ENCODE measurements around the gene CDH13. TPM values are rescaled to one million over a fixed set of nuclear protein-coding genes. Genes with fewer than 3 reads are reported as not detected.

The CDH13 gene
- total RNA-seq, 1 donor from 2014 or later = 81.1 TPM

- H3K4me3 Mint-ChIP-seq (ENCODE audit: unreplicated experiment) = no peak overlapping the region
- H3K9me3 Mint-ChIP-seq (ENCODE audit: unreplicated experiment) = no peaks in the 10 kb centered on the region
- no peak for DNase-seq
- TF ChIP-seq, protein P1, sequence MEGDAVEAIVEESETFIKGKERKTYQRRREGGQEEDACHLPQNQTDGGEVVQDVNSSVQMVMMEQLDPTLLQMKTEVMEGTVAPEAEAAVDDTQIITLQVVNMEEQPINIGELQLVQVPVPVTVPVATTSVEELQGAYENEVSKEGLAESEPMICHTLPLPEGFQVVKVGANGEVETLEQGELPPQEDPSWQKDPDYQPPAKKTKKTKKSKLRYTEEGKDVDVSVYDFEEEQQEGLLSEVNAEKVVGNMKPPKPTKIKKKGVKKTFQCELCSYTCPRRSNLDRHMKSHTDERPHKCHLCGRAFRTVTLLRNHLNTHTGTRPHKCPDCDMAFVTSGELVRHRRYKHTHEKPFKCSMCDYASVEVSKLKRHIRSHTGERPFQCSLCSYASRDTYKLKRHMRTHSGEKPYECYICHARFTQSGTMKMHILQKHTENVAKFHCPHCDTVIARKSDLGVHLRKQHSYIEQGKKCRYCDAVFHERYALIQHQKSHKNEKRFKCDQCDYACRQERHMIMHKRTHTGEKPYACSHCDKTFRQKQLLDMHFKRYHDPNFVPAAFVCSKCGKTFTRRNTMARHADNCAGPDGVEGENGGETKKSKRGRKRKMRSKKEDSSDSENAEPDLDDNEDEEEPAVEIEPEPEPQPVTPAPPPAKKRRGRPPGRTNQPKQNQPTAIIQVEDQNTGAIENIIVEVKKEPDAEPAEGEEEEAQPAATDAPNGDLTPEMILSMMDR (IDR thresholded peaks at IDR 0.05; ENCODE audit: partially characterized antibody, unreplicated experiment) = no peak
- peaks cover 7% of the 10 kb centered on the region for H3K4me1 Mint-ChIP-seq (ENCODE audit: low read depth, unreplicated experiment)
- H3K27ac Mint-ChIP-seq (ENCODE audit: unreplicated experiment) = no peak overlapping the region
- no peaks in the 10 kb centered on the region for H3K27me3 Mint-ChIP-seq (ENCODE audit: unreplicated experiment)
- H3K36me3 Mint-ChIP-seq (ENCODE audit: unreplicated experiment) = peaks cover 4% of the 10 kb centered on the region
Observed at GRCh38 chr16:82685526-82685925, 58.8 kb downstream of the CDH13 start.

DNA sequence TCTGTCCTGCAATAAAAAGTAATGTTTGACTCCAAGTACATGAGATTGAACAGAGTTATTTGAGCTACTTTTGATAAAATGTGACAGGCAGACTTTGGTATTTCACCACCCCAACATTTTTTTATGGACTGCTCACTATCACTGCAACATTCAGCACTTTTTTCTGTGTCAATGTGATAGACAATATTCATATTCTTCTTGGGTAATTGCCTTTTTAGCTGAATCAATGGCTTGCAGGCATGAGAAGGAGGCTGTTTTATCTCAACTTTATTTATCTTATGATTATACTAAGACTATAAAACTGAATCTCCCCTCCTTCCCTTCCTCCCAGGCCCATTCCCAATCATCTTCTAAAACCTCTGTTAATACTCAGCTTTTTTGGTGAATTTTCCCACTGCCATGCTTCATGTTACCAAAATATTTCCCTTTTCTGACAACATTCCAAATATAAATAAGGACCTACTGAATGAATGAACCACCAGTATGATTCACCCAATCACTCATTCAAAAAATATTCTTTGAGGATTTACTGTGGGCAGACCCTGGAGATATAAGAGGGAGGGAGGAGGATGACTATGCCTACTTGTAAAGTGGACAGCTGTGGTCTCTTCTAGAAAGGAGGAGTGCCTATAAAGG, 67.6 kb downstream of the CDH13 start:
- Mint-ChIP-seq H3K27me3 (ENCODE audit: unreplicated experiment) (no peaks in the 10 kb centered on the region), H3K27ac (ENCODE audit: unreplicated experiment) (no peak overlapping the region), H3K4me3 (ENCODE audit: unreplicated experiment) (no peak overlapping the region), H3K9me3 (ENCODE audit: unreplicated experiment) (no peaks in the 10 kb centered on the region), H3K4me1 (ENCODE audit: low read depth, unreplicated experiment) (peaks cover 7% of the 10 kb centered on the region), H3K36me3 (ENCODE audit: unreplicated experiment) (no peaks in the 10 kb centered on the region)
- no peak for DNase-seq
- TF ChIP-seq, protein P1 (IDR thresholded peaks at IDR 0.05; ENCODE audit: partially characterized antibody, unreplicated experiment) = no peak

GRCh38 chr16:82695806-82696205, 69.0 kb downstream of the CDH13 start:
- peaks cover 12% of the 10 kb centered on the region for H3K4me1 Mint-ChIP-seq (ENCODE audit: low read depth, unreplicated experiment)

GRCh38 chr16:82699260-82699659, 72.5 kb downstream of the CDH13 start:
- Mint-ChIP-seq H3K4me1 (ENCODE audit: low read depth, unreplicated experiment) (peaks cover 22% of the 10 kb centered on the region), H3K4me3 (ENCODE audit: unreplicated experiment) (no peak overlapping the region), H3K27ac (ENCODE audit: unreplicated experiment) (no peak overlapping the region), H3K9me3 (ENCODE audit: unreplicated experiment) (no peaks in the 10 kb centered on the region), H3K27me3 (ENCODE audit: unreplicated experiment) (peaks cover 4% of the 10 kb centered on the region), H3K36me3 (ENCODE audit: unreplicated experiment) (no peaks in the 10 kb centered on the region)
- DNase-seq = no peak
- TF ChIP-seq, protein P1 (IDR thresholded peaks at IDR 0.05; ENCODE audit: partially characterized antibody, unreplicated experiment) = no peak

More at GRCh38 chr16:82695806-82696205, 69.0 kb downstream of the CDH13 start:
- no peak for DNase-seq
- TF ChIP-seq, protein P1 (IDR thresholded peaks at IDR 0.05; ENCODE audit: partially characterized antibody, unreplicated experiment) = no peak
- H3K9me3 Mint-ChIP-seq (ENCODE audit: unreplicated experiment) = no peaks in the 10 kb centered on the region
- H3K27me3 Mint-ChIP-seq (ENCODE audit: unreplicated experiment) = no peaks in the 10 kb centered on the region
- no peaks in the 10 kb centered on the region for H3K36me3 Mint-ChIP-seq (ENCODE audit: unreplicated experiment)
- H3K4me3 Mint-ChIP-seq (ENCODE audit: unreplicated experiment) = no peak overlapping the region
- no peak overlapping the region for H3K27ac Mint-ChIP-seq (ENCODE audit: unreplicated experiment)

GRCh38 chr16:82699711-82700495, 73.1 kb downstream of the CDH13 start:
- H3K9me3 Mint-ChIP-seq (ENCODE audit: unreplicated experiment) = no peaks in the 10 kb centered on the region
- DNase-seq = no peak
- peaks cover 4% of the 10 kb centered on the region for H3K27me3 Mint-ChIP-seq (ENCODE audit: unreplicated experiment)
- TF ChIP-seq, protein P1 (IDR thresholded peaks at IDR 0.05; ENCODE audit: partially characterized antibody, unreplicated experiment) = no peak
- H3K36me3 Mint-ChIP-seq (ENCODE audit: unreplicated experiment) = no peaks in the 10 kb centered on the region
- peaks cover 20% of the 10 kb centered on the region for H3K4me1 Mint-ChIP-seq (ENCODE audit: low read depth, unreplicated experiment)
- H3K27ac Mint-ChIP-seq (ENCODE audit: unreplicated experiment) = no peak overlapping the region
- H3K4me3 Mint-ChIP-seq (ENCODE audit: unreplicated experiment) = no peak overlapping the region
